KOPT-K1 (cell line): ENCODE data around the gene SPTBN5.

ENCODE experiments used
- H3K27ac ChIP-seq: fragments of 200-600 bp; sonication (generic); 2 replicates; pipeline ENCODE4 v1.5.1; 2016; ENCODE audit warnings: antibody characterized with exemption, mild to moderate bottlenecking, low read depth, low read length; ENCODE audit not compliant: poor library complexity, severe bottlenecking
- H3K36me3 ChIP-seq: fragments of 200-600 bp; sonication (generic); 2 replicates; pipeline ENCODE4 v1.5.1; 2017; ENCODE audit warnings: antibody characterized with exemption, mild to moderate bottlenecking, low read length, moderate library complexity; ENCODE audit not compliant: insufficient read depth
- H3K9me3 ChIP-seq: fragments of 200-600 bp; sonication (generic); 2 replicates; pipeline ENCODE4 v1.5.1; 2017; ENCODE audit warnings: antibody characterized with exemption, low read length, mild to moderate bottlenecking; ENCODE audit not compliant: insufficient read depth, poor library complexity, severe bottlenecking

Gene SPTBN5

DNA sequence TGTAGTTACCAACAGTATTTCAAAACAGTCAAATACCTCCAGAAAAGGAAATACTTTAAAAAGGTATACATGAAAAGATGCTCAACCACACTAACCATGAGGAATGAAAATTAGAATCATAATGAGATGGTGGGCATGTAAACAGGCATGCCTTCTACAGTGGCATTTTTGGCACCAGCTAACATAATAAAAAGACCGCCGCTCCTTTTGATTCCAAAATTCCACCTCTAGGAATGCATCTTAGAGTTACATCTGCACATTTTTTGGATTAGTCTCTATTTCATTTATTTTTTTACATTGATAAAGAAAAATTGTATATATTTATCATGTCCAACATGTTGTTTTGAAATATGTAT, 37.0 kb upstream of the SPTBN5 start:
- H3K27ac ChIP-seq = no peak overlapping the region
- H3K36me3 ChIP-seq = no peaks in the 10 kb centered on the region
- H3K9me3 ChIP-seq = no peaks in the 10 kb centered on the region

DNA sequence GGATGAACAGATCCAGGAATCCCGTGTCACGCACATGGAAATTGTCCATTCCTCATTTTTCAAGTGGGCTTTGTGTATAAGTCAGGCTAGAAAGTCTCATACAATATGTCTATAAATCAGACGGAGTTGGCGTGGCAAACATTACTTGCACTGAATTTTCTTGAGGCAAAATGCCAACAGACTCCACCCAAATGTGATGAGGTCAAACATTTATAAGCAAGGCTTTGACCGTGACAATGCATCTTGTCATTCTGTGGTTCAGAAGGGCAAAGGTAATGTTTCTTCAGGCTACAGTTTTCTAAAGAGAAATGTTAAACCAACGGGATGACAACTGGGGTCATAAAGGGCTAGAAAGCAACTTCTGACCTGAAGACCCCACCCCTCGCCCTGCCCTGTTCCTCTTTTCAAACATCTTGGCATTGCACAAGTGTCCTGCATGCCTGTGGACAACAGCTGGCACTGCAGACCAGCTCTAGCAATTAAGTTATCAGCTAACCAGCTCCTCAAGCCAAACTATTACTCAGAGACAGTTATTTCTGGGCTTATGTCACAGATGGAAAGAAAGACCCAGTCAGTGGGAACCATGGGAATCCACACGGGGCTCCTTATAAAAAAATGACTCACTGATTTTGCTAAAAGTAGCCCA, 36.5 kb upstream of the SPTBN5 start:
- no peaks in the 10 kb centered on the region for H3K9me3 ChIP-seq
- H3K36me3 ChIP-seq = no peaks in the 10 kb centered on the region
- H3K27ac ChIP-seq = no peak overlapping the region

DNA sequence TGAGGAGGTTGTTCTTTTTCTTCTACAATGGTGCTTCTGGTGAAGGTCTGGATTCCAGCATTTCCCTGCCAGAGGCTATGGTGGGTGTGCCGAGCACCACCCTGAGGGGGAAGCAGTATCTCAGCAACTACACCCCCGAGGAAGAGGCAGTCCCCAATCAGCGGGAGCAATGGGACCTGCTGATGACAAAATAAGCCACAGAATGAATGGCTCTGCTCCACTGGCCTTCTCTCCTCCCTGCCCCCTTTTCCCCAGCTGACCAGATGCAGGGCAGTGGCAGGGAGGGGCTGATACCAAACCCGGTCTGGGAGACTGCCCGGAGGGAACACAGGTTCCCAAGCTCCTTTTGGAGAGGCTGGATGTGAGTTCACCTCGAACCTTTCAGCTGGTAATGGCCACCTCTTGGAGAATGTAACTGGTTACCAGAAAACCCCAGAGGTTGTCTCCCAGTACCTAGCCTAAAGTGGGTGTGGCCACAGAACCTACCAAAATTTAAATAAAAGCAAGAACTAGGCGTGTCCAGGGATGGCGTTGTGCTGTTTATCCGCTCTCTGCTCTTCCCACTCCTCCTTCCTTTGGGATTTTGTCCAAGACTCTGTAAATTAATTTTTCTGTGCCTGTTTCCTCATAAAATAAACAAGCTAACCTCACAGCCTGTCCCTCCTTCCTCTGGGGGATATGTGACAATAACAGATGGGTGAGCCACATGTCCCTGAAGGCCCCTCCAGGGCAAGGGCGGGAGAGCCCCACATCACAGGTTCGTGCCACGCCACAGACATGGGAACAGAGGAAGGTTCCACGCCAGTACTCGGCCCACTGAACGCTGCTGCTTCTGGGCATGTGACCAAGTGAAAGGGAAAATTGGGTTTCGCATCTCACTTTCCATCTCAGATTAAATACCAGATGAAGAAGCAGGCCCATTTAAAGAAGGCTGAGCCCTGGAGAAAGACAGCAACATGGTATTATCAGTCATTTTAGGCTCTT, 35.1 kb upstream of the SPTBN5 start:
- H3K36me3 ChIP-seq = no peaks in the 10 kb centered on the region
- H3K9me3 ChIP-seq = no peaks in the 10 kb centered on the region
- H3K27ac ChIP-seq = no peak overlapping the region

GRCh38 chr15:41928100-41928499, 34.2 kb upstream of the SPTBN5 start:
- no peak overlapping the region for H3K27ac ChIP-seq
- H3K36me3 ChIP-seq = no peaks in the 10 kb centered on the region
- no peaks in the 10 kb centered on the region for H3K9me3 ChIP-seq

- Histone ChIP-seq H3K36me3 (no peaks in the 10 kb centered on the region), H3K9me3 (no peaks in the 10 kb centered on the region), H3K27ac (no peak overlapping the region)
Measured at GRCh38 chr15:41927536-41927935, 33.7 kb upstream of the SPTBN5 start.

GRCh38 chr15:41926185-41927056, 32.6 kb upstream of the SPTBN5 start:
- Histone ChIP-seq H3K36me3 (no peaks in the 10 kb centered on the region), H3K9me3 (no peaks in the 10 kb centered on the region), H3K27ac (no peak overlapping the region)

- Histone ChIP-seq H3K36me3 (no peaks in the 10 kb centered on the region), H3K9me3 (no peaks in the 10 kb centered on the region), H3K27ac (no peak overlapping the region)
Measured at GRCh38 chr15:41925086-41925608, 31.3 kb upstream of the SPTBN5 start.

DNA sequence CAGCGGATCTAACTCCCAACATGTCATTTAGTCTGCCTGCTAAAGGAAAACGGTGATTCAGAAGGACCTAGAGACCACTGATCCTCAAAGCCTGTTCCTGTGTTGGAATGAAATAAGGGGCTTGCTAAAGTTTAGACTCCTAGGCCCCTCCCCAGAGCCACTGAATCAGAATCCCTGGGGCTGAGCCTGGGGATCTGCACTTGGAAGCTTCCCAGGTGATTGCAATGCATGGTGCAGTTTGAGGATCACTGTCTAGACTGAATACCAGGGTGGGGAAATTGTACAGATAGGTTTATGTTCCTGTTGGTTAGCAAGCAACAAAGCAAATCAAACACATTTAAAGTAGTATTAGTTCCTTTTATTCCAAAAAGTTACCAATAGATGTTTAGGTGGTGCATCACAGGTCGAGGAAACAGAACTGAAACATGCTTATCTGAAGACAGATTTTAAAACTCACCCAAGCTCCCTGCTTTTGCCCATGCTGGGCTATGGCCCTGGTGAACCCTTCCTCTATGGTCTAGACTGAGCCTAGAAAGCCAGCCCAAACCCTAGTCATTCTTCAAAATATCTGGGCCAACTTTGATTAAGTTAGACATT, 29.6 kb upstream of the SPTBN5 start:
- Histone ChIP-seq H3K27ac (no peak overlapping the region), H3K9me3 (no peaks in the 10 kb centered on the region)

GRCh38 chr15:41922353-41922752, 28.5 kb upstream of the SPTBN5 start:
- no peaks in the 10 kb centered on the region for H3K36me3 ChIP-seq
- H3K9me3 ChIP-seq = no peaks in the 10 kb centered on the region
- H3K27ac ChIP-seq = no peak overlapping the region

More for the DNA sequence above, 29.6 kb upstream of the SPTBN5 start:
- no peaks in the 10 kb centered on the region for H3K36me3 ChIP-seq

- Histone ChIP-seq H3K36me3 (no peaks in the 10 kb centered on the region), H3K9me3 (no peaks in the 10 kb centered on the region), H3K27ac (no peak overlapping the region)
Measured at GRCh38 chr15:41921639-41922038, 27.8 kb upstream of the SPTBN5 start.

GRCh38 chr15:41921167-41921566, 27.3 kb upstream of the SPTBN5 start:
- Histone ChIP-seq H3K9me3 (no peaks in the 10 kb centered on the region), H3K27ac (no peak overlapping the region), H3K36me3 (no peaks in the 10 kb centered on the region)

DNA sequence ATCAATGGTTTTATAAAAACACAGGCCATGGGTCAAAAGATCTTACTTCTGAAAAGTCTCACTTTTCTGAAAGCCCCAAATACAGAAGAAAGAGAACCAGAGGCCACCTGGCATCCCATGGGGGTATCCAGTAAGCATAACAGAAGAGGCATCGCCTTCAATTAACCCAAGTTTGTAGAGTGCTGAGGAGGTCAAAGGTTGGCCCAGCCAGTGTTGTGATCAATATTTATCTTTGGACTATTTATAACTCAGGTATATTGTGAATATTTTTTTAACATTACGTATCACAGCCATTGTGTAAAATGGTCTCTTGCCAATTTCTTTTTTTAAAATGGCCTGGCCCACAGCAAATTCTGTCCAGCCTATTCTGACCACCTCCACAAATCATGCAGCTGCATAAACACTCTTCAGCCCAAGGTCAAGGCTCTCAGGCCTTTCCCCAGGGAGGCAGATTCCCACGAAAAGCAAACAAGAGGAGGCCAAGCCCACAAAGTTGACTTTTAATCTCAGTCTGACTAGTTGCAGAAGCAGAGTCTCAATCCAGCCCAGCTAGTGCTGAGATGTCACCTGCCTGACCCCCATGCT, 26.2 kb upstream of the SPTBN5 start:
- Histone ChIP-seq H3K9me3 (no peaks in the 10 kb centered on the region), H3K27ac (no peak overlapping the region), H3K36me3 (no peaks in the 10 kb centered on the region)

GRCh38 chr15:41919201-41919820, 25.5 kb upstream of the SPTBN5 start:
- Histone ChIP-seq H3K36me3 (no peaks in the 10 kb centered on the region), H3K9me3 (no peaks in the 10 kb centered on the region), H3K27ac (no peak overlapping the region)
